ENCODE results near the gene HDGF. TPM values are rescaled to one million over a fixed set of nuclear protein-coding genes. Genes with fewer than 3 reads are reported as not detected.

The HDGF gene
- total and polyA plus RNA-seq, 9 of the 15 experiments (the other 6 are each of a cell fraction or from before 2014, with no cell fraction given), result 38.8 to 601 (median 400) TPM

GRCh38 chr1:156693848-156694689 is 57.4 kb downstream of the HDGF start (continued):
- TF ChIP-seq HEY1 (CRISPR knock-in tag; IDR thresholded peaks at IDR 0.05; ENCODE audit: borderline replicate concordance), result no peak
- TF ChIP-seq RBM34 (IDR thresholded peaks at IDR 0.05; ENCODE audit: borderline replicate concordance, insufficient read depth, low read length), result no peak
- TF ChIP-seq CHD2 (IDR thresholded peaks at IDR 0.05; ENCODE audit: low read depth, low read length), result no peak
- TF ChIP-seq ZNF318 (IDR thresholded peaks at IDR 0.05; ENCODE audit: borderline replicate concordance in 1 of 2, low read depth in 1 of 2), result no peak
- TF ChIP-seq CCNT2 (IDR thresholded peaks at IDR 0.05; ENCODE audit: borderline replicate concordance, extremely low read depth, insufficient read length, low read depth, low read length), result no peak
- peak; percentile 48; the same call in 1 of the 2 replicates for TF ChIP-seq ZKSCAN8 (CRISPR knock-in tag; IDR thresholded peaks at IDR 0.05)
- no peak for TF ChIP-seq ILK (tag; IDR thresholded peaks at IDR 0.05; ENCODE audit: borderline replicate concordance, low read depth)
- no peak for TF ChIP-seq ZNF174 (CRISPR knock-in tag; IDR thresholded peaks at IDR 0.05)
- TF ChIP-seq BACH1 (tag; IDR thresholded peaks at IDR 0.05), result peak; percentile 67; the same call in 1 of the 2 replicates
- peak; percentile 82 for TF ChIP-seq KLF6 (CRISPR knock-in tag; IDR thresholded peaks at IDR 0.05; ENCODE audit: borderline replicate concordance)
- TF ChIP-seq SIX5 (IDR thresholded peaks at IDR 0.05; ENCODE audit: borderline replicate concordance in 1 of 2, insufficient read depth in 1 of 2, low read depth in 1 of 2, low read length in 2 of 2), result no peak
- peak in 1 of 2 experiments; percentile 80; a peak in 2 of 4 replicates for TF ChIP-seq TRIM24 (IDR thresholded peaks at IDR 0.05)
- no peak for TF ChIP-seq BMI1 (IDR thresholded peaks at IDR 0.05; ENCODE audit: low read length)
- no peak for TF ChIP-seq ETV6 (IDR thresholded peaks at IDR 0.05; ENCODE audit: borderline replicate concordance in 1 of 2, low read depth in 2 of 2, low read length in 1 of 2)
- no peak for TF ChIP-seq ETV6 (CRISPR knock-in tag; IDR thresholded peaks at IDR 0.05; ENCODE audit: borderline replicate concordance)

All from K562 (cell line).